Measurements from ENCODE around the gene AFG3L2. TPM values are rescaled to one million over a fixed set of nuclear protein-coding genes. Genes with fewer than 3 reads are reported as not detected.
A peak's percentile ranks its signal among the peaks of the same experiment; 100 is the strongest.
"Not testable (repeated sequence)": the region's sequence is repeated elsewhere in the genome, so short reads cannot be mapped to it uniquely, and the experiment has no call there.

The AFG3L2 gene
- polyA plus RNA-seq (ENCODE audit: insufficient read length in 12 of 12): 10 to 100 TPM in 11 of 12 donors, not detected in 1; 28.4 to 53.9 (median 46.1) TPM
- long read RNA-seq, donor 1, transcript AFG3L2-201 (17 exons, 3,247 nt): major isoform, 5 of 38 reads
- long read RNA-seq, donor 1, partial matches to known transcripts: 31 of 38 reads
- long read RNA-seq, donor 1, other reads (novel, unspliced or antisense): 0 of 38 reads
- long read RNA-seq, donor 2, transcript AFG3L2-201 (17 exons, 3,247 nt): major isoform, 12 of 23 reads
- long read RNA-seq, donor 2, partial matches to known transcripts: 10 of 23 reads
- long read RNA-seq, donor 2, other reads (novel, unspliced or antisense): 0 of 23 reads
- long read RNA-seq, donor 3, partial matches to known transcripts: 0 of 3 reads
- long read RNA-seq, donor 3, other reads (novel, unspliced or antisense): 0 of 3 reads
- long read RNA-seq, donor 4, transcript AFG3L2-201 (17 exons, 3,247 nt): major isoform, 5 of 5 reads
- long read RNA-seq, donor 4, partial matches to known transcripts: 0 of 5 reads
- long read RNA-seq, donor 4, other reads (novel, unspliced or antisense): 0 of 5 reads
- long read RNA-seq, donor 5, transcript AFG3L2-201 (17 exons, 3,247 nt): major isoform, 10 of 95 reads
- long read RNA-seq, donor 5, partial matches to known transcripts: 85 of 95 reads
- long read RNA-seq, donor 5, other reads (novel, unspliced or antisense): 0 of 95 reads
- long read RNA-seq, donor 6, partial matches to known transcripts: 0 of 4 reads
- long read RNA-seq, donor 6, other reads (novel, unspliced or antisense): 0 of 4 reads
- long read RNA-seq, donor 7, partial matches to known transcripts: 137 of 205 reads
- long read RNA-seq, donor 7, other reads (novel, unspliced or antisense): 66 of 205 reads
- long read RNA-seq, donor 8, transcript AFG3L2-201 (17 exons, 3,247 nt): major isoform, 14 of 44 reads
- long read RNA-seq, donor 8, partial matches to known transcripts: 29 of 44 reads
- long read RNA-seq, donor 8, other reads (novel, unspliced or antisense): 0 of 44 reads
- long read RNA-seq, donor 9, partial matches to known transcripts: 6 of 6 reads
- long read RNA-seq, donor 9, other reads (novel, unspliced or antisense): 0 of 6 reads
- long read RNA-seq, donor 10, transcript AFG3L2-201 (17 exons, 3,247 nt): major isoform, 7 of 13 reads
- long read RNA-seq, donor 10, partial matches to known transcripts: 5 of 13 reads
- long read RNA-seq, donor 10, other reads (novel, unspliced or antisense): 0 of 13 reads
- long read RNA-seq, donor 11, partial matches to known transcripts: 12 of 15 reads
- long read RNA-seq, donor 11, other reads (novel, unspliced or antisense): 0 of 15 reads

GRCh38 chr18:12376754-12377555 lies at the start of gene AFG3L2:
TSS of gene AFG3L2 (minus strand) at chr18:12377227. CDS start at chr18:12377082, 145 bp downstream.
- DNase-seq: peak; percentile 99

GRCh38 chr18:12424252-12424651 lies 47.2 kb upstream of the AFG3L2 start:
- no peak for DNase-seq

GRCh38 chr18:12423820-12424219 lies 46.8 kb upstream of the AFG3L2 start:
- no peak for DNase-seq

- no peak for DNase-seq
Observed at GRCh38 chr18:12423393-12423792, 46.4 kb upstream of the AFG3L2 start.

GRCh38 chr18:12422936-12423335 lies 45.9 kb upstream of the AFG3L2 start:
- no peak for DNase-seq

DNA sequence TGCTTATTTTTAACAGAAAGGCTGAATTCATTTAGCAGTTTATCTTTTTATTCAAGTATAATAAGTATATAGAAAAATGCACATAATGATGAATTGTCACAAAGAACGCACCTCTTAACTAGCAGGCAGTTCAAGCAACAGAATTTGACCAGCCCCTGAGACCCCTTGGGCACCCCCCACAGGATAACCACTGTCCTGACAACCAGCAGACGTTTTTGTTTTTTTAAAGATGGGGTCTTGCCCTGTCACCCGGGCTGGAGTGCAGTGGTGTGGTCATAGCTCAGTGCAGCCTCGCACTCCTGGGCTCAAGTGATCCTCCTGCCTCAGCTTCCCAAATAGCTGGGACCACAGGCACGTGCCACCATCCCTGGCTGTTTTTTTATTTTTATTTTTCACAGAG lies 44.7 kb upstream of the AFG3L2 start:
- no peak for DNase-seq

- DNase-seq: peak; percentile 46
Observed at GRCh38 chr18:12420821-12421421, 43.9 kb upstream of the AFG3L2 start.

- DNase-seq: no peak
Observed at GRCh38 chr18:12417687-12418086, 40.7 kb upstream of the AFG3L2 start.

- no peak for DNase-seq
Observed at GRCh38 chr18:12416098-12416729, 39.2 kb upstream of the AFG3L2 start.

DNA sequence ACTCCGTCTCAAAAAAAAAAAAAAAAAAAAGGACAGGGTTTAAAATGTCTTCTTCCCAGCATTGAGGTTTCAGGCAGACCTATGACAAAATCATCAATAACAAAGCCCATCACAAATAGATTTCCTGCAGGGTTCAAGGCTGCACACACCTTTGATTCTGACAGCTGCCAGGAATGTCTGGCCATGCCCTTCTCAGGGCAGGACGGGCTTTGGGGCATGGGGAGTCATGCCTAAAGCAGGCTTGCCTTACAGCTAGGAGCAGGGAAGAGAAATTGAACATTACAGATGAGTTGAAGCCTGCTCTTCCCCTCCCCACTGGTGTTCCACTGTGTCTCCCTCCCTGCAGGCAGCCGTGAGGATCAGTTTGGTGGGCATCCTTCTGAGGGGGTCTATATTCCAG lies 34.4 kb upstream of the AFG3L2 start:
- no peak for DNase-seq

GRCh38 chr18:12410747-12411146 lies 33.7 kb upstream of the AFG3L2 start:
- DNase-seq: not testable (repeated sequence)

DNA sequence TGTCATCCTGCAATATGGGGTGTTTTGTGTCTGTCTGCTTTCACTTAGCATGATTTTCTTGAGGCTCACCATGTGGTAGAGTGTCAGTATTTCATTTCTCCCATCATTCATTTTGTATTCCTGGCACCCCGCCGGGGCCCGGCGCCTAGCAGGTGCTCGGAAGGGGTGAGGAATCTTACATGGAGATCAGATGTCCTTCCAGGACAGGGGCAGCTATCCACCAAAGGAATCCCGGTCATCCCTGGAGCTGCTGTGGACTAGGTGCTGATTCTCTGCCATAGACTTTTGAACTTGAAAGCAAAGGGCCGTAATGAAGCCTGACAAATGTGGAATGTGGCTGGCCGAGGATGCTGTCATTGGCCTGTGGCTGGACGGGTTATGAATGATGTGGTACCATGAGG lies 33.1 kb upstream of the AFG3L2 start:
- DNase-seq: no peak

- DNase-seq: no peak
Observed at GRCh38 chr18:12409469-12409868, 32.4 kb upstream of the AFG3L2 start.

DNA sequence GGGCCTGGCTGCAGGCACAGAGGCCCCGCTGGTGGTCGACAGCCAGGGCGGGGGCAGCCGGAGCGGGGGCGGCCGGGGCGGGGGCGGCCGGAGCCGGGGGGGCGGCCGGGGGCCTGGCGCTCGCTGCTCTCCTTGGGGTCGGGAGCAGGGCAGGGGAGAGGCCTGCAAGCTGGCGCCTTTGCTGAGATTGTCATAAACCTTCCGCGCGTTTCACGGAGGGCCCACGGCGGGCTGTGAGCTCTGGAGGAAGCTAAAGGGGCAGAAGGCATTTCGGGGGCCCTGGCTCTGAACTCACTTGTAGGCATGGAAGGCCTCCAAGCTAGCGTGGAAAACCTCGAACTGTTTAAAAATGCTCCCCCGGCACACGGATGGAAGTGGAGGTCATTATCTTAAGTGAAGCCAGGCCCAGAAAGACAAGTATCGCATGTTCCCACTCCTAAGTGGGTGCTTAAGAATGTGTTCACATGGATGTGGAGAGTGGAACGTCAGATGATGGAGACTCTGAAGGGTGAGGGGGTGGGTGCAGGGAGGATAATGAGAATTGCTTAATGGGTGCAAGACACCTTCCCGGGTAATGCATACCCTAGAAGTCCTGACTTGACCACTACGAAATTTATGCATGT lies 31.3 kb upstream of the AFG3L2 start:
- DNase-seq: peak; percentile 27

DNA sequence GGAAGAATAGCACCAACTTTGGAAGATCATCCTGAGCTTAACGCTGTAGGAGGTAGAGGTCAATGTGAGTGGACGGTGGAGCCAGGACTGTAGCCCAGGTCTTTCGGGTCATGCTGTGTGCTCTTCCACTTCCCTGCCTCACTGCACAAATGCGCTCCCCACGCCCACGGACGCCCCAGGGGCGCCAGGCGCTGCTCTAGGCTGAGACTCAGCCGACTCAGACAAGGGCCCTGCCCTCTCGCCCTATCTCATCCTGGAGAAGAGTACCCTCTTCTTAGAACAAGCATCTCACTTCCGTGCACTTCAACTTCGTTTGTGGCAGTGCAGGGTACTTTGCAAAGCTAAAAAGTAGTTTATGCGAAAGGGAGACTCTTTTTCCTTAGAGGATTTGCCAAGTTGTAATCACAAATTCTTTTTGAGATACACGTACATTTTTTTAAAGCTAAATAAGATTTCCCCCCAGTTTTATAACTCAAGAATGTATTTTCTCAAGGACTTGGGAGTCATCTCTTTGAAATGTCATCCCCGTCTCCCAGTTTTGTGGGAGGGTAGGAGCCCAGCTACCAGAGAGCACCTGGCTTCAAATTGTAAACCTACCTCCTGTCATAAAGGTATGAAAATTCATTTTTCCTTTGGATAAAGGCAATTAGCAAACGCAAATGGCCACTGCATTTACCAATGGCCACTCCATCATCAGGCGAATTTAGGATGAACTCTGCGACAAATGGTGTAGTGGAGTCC lies 29.5 kb upstream of the AFG3L2 start:
- no peak for DNase-seq

DNA sequence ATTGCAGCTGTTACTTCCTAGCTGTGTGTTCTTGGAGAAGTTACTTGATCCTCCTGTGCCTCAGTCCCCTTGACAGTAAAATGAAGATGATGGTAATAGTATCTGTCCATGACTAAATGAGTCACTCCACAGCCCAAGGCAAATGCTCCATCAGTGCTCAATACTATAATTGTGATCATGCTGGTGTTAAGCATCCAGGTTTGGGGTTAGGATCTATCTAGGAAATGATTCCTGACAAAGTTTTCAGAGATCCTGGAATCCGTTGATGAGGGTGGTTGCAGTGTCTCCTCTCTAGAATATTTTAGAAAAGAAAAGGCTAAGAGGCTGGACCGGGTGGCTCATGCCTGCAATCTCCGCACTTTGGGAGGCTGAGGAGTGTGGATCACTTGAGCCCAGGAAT lies 28.0 kb upstream of the AFG3L2 start:
- no peak for DNase-seq

- DNase-seq: no peak
Observed at GRCh38 chr18:12403601-12404506, 26.8 kb upstream of the AFG3L2 start.

GRCh38 chr18:12401881-12402280 lies 24.9 kb upstream of the AFG3L2 start:
- DNase-seq: no peak
